Measurements from ENCODE around the gene DONSON. TPM values are rescaled to one million over a fixed set of nuclear protein-coding genes. Genes with fewer than 3 reads are reported as not detected.

Gene DONSON
- total and polyA plus RNA-seq, 9 of the 15 experiments (the other 6 are each of a cell fraction or from before 2014, with no cell fraction given), result 26.7 to 124 (median 62.6) TPM

DNA sequence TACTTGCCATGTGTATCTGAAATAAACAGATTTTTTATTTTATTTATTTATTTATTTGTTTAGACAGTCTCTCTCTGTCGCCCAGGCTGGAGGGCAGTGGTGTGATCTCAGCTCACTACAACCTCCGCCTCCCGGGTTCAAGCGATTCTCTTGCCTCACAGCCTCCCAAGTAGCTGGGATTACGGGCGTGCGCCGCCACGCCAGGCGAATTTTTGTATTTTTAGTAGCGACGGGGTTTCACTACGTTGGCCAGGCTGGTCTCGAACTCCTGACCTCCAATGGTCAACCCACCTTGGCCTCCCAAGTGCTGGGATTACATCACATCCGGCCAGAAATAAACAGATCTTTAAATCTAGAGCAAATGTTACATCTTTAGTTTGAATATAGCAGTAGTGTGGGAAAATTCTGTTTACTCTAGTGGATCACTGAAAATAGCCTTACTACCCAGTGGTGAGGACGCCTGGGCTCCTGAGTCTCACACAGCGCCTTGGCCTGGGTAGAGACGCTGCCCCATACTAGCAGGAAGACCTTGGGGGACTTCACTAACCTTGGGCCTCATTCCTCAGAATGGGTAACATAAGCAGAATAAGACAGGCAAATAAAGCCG lies 47.3 kb downstream of the DONSON start (continued):
- no peak for TF ChIP-seq KDM4B (IDR thresholded peaks at IDR 0.05; ENCODE audit: borderline replicate concordance in 2 of 2, low read depth in 1 of 2)
- no peak for TF ChIP-seq ZNF253 (CRISPR knock-in tag; conservative IDR thresholded peaks at IDR 0.05)
- TF ChIP-seq CBX3 (IDR thresholded peaks at IDR 0.05; ENCODE audit: borderline replicate concordance in 1 of 2, low read length in 2 of 2), result peak in 1 of 2 experiments; percentile 52; a peak in 1 of 3 replicates
- TF ChIP-seq KLF1 (tag; IDR thresholded peaks at IDR 0.05), result no peak
- no peak for TF ChIP-seq CEBPZ (IDR thresholded peaks at IDR 0.05; ENCODE audit: borderline replicate concordance, low read depth, low read length)
- TF ChIP-seq NFXL1 (CRISPR knock-in tag; IDR thresholded peaks at IDR 0.05), result no peak
- no peak for TF ChIP-seq TSC22D4 (tag; IDR thresholded peaks at IDR 0.05)
- TF ChIP-seq DACH1 (IDR thresholded peaks at IDR 0.05; ENCODE audit: partially characterized antibody), result no peak
- TF ChIP-seq, protein P1, sequence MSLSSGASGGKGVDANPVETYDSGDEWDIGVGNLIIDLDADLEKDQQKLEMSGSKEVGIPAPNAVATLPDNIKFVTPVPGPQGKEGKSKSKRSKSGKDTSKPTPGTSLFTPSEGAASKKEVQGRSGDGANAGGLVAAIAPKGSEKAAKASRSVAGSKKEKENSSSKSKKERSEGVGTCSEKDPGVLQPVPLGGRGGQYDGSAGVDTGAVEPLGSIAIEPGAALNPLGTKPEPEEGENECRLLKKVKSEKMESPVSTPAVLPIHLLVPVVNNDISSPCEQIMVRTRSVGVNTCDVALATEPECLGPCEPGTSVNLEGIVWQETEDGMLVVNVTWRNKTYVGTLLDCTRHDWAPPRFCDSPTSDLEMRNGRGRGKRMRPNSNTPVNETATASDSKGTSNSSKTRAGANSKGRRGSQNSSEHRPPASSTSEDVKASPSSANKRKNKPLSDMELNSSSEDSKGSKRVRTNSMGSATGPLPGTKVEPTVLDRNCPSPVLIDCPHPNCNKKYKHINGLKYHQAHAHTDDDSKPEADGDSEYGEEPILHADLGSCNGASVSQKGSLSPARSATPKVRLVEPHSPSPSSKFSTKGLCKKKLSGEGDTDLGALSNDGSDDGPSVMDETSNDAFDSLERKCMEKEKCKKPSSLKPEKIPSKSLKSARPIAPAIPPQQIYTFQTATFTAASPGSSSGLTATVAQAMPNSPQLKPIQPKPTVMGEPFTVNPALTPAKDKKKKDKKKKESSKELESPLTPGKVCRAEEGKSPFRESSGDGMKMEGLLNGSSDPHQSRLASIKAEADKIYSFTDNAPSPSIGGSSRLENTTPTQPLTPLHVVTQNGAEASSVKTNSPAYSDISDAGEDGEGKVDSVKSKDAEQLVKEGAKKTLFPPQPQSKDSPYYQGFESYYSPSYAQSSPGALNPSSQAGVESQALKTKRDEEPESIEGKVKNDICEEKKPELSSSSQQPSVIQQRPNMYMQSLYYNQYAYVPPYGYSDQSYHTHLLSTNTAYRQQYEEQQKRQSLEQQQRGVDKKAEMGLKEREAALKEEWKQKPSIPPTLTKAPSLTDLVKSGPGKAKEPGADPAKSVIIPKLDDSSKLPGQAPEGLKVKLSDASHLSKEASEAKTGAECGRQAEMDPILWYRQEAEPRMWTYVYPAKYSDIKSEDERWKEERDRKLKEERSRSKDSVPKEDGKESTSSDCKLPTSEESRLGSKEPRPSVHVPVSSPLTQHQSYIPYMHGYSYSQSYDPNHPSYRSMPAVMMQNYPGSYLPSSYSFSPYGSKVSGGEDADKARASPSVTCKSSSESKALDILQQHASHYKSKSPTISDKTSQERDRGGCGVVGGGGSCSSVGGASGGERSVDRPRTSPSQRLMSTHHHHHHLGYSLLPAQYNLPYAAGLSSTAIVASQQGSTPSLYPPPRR (CRISPR knock-in tag; IDR thresholded peaks at IDR 0.05; ENCODE audit: borderline replicate concordance), result no peak
- TF ChIP-seq YY1 (IDR thresholded peaks at IDR 0.05; ENCODE audit: borderline replicate concordance in 1 of 3, control insufficient read depth in 1 of 3, extremely low read depth in 1 of 3, insufficient read depth in 3 of 3, insufficient read length in 1 of 3, insufficient replicate concordance in 2 of 3, low read depth in 1 of 3, low read length in 2 of 3), result no peak
- TF ChIP-seq MITF (IDR thresholded peaks at IDR 0.05), result no peak
- TF ChIP-seq NFYB (IDR thresholded peaks at IDR 0.05; ENCODE audit: extremely low read depth, insufficient read length), result no peak
- TF ChIP-seq CCNT2 (IDR thresholded peaks at IDR 0.05; ENCODE audit: borderline replicate concordance, extremely low read depth, insufficient read length, low read depth, low read length), result no peak
- TF ChIP-seq PHTF2 (CRISPR knock-in tag; IDR thresholded peaks at IDR 0.05), result no peak
- 0 out of 2 replicates have a peak, but pooled peaks have one; percentile 11 for TF ChIP-seq ZNF644 (tag; IDR thresholded peaks at IDR 0.05; ENCODE audit: low read depth)
- TF ChIP-seq U2AF2 (optimal IDR thresholded peaks at IDR 0.05; ENCODE audit: low read depth, low read length), result no peak
- no peak for TF ChIP-seq CBFB (CRISPR knock-in tag; IDR thresholded peaks at IDR 0.05)
